GM23338 (cell line): ENCODE measurements around the gene KCNJ3. TPM values are rescaled to one million over a fixed set of nuclear protein-coding genes. Genes with fewer than 3 reads are reported as not detected.
A peak's percentile ranks its signal among the peaks of the same experiment; 100 is the strongest.

ENCODE experiments used
- ATAC-seq: fragments of 200-7000 bp; cut with Tn5 transposase; 3 replicates; pipeline ENCODE4 v1.9.1; 2020
- DNase-seq: peaks from one replicate; pipeline ENCODE4 v3.0.0-alpha.2; 2015; ENCODE audit warnings: low spot score
- H2AFZ ChIP-seq: fragments of 200-600 bp; sonication (generic); 2 replicates; pipeline ENCODE4 v1.8.0; 2016; ENCODE audit warnings: antibody characterized with exemption, mild to moderate bottlenecking, moderate library complexity
- H3F3A ChIP-seq: fragments of 200-600 bp; sonication (generic); replicated peaks from 2 replicates; pipeline ENCODE4 v1.8.0; 2017; ENCODE audit warnings: antibody characterized with exemption, mixed run types, low read depth
- H3K27ac ChIP-seq: fragments of 200-600 bp; sonication (generic); 2 replicates; pipeline ENCODE4 v1.6.1; 2016; ENCODE audit warnings: low read depth
- H3K27me3 ChIP-seq: fragments of 200-600 bp; sonication (generic); 2 replicates; pipeline ENCODE4 v1.8.0; 2016; ENCODE audit warnings: mild to moderate bottlenecking, mixed run types, moderate library complexity; ENCODE audit not compliant: insufficient read depth
- H3K36me3 ChIP-seq: fragments of 200-600 bp; sonication (generic); 2 replicates; pipeline ENCODE4 v1.8.0; 2016; ENCODE audit warnings: mild to moderate bottlenecking; ENCODE audit not compliant: insufficient read depth
- H3K4me1 ChIP-seq: fragments of 200-600 bp; sonication (generic); 2 replicates; pipeline ENCODE4 v1.8.0; 2016; ENCODE audit warnings: mild to moderate bottlenecking, moderate library complexity; ENCODE audit not compliant: insufficient read depth
- H3K4me2 ChIP-seq: fragments of 200-600 bp; sonication (generic); 2 replicates; pipeline ENCODE4 v1.7.1; 2017; ENCODE audit warnings: mixed run types
- H3K4me3 ChIP-seq: fragments of 200-600 bp; sonication (generic); 2 replicates; pipeline ENCODE4 v1.6.1; 2016; ENCODE audit warnings: mixed run types
- H3K79me2 ChIP-seq: fragments of 200-600 bp; sonication (generic); replicated peaks from 2 replicates; pipeline ENCODE4 v1.8.0; 2017; ENCODE audit warnings: mild to moderate bottlenecking; ENCODE audit not compliant: insufficient read depth
- H3K9me2 ChIP-seq: fragments of 200-600 bp; sonication (generic); 2 replicates; pipeline ENCODE4 v1.8.0; 2017; ENCODE audit not compliant: insufficient read depth
- H4K20me1 ChIP-seq: fragments of 200-600 bp; sonication (generic); replicated peaks from 2 replicates; pipeline ENCODE4 v1.8.0; 2017; ENCODE audit warnings: mild to moderate bottlenecking; ENCODE audit not compliant: insufficient read depth
- H3K27ac Mint-ChIP-seq: 2 replicates; pipeline ENCODE4 v1.8.0; 2020; ENCODE audit warnings: inconsistent platforms, mild to moderate bottlenecking, moderate library complexity, mixed read lengths
- H3K27me3 Mint-ChIP-seq: 3 replicates; pipeline ENCODE4 v1.8.0; 2022; ENCODE audit warnings: low read depth, mild to moderate bottlenecking, moderate library complexity, mixed read lengths, inconsistent platforms; ENCODE audit not compliant: insufficient read depth, poor library complexity
- H3K36me3 Mint-ChIP-seq: 3 replicates; pipeline ENCODE4 v1.8.0; 2021; ENCODE audit warnings: low read depth, mild to moderate bottlenecking, inconsistent platforms, moderate library complexity, mixed read lengths
- H3K4me1 Mint-ChIP-seq: 3 replicates; pipeline ENCODE4 v1.8.0; 2020; ENCODE audit warnings: mild to moderate bottlenecking, inconsistent platforms, mixed read lengths
- H3K4me3 Mint-ChIP-seq: 3 replicates; pipeline ENCODE4 v1.8.0; 2021; ENCODE audit warnings: moderate library complexity, mild to moderate bottlenecking, inconsistent platforms, mixed read lengths
- H3K9me3 Mint-ChIP-seq: 3 replicates; pipeline ENCODE4 v1.8.0; 2020; ENCODE audit warnings: moderate library complexity, mild to moderate bottlenecking, inconsistent platforms, mixed read lengths
- CREB1 ChIP-seq: fragments of 250-450 bp; sonication (Bioruptor Pico); IDR thresholded peaks from 2 replicates; pipeline ENCODE4 v1.5.0; 2020; ENCODE audit warnings: low read depth, mild to moderate bottlenecking, moderate library complexity
- CTCF ChIP-seq, 2 experiments: fragments of 200-600 bp in 1 of 2; sonication (generic) in 1 of 2; conservative IDR thresholded peaks; 2 replicates each; pipeline versions ENCODE4 v1.5.1 to v1.6.1; 2016 to 2017; ENCODE audit warnings: antibody characterized with exemption in 2 of 2, low read depth in 2 of 2, mild to moderate bottlenecking in 2 of 2, moderate library complexity in 1 of 2
- EZH2 ChIP-seq: fragments of 200-600 bp; sonication (generic); IDR thresholded peaks from one replicate; pipeline ENCODE4 v1.8.0; 2017; ENCODE audit warnings: antibody characterized with exemption, mild to moderate bottlenecking, low read depth; ENCODE audit not compliant: unreplicated experiment
- EZH2phosphoT487 ChIP-seq: fragments of 200-600 bp; sonication (generic); IDR thresholded peaks from one replicate; pipeline ENCODE4 v1.8.1; 2018; ENCODE audit warnings: antibody characterized with exemption; ENCODE audit not compliant: unreplicated experiment
- JUNB ChIP-seq: IDR thresholded peaks from one replicate; pipeline ENCODE4 v1.6.1; 2016; ENCODE audit warnings: antibody characterized with exemption; ENCODE audit not compliant: unreplicated experiment
- NANOG ChIP-seq: IDR thresholded peaks from 2 replicates; pipeline ENCODE4 v1.6.1; 2016; ENCODE audit warnings: antibody characterized with exemption, borderline replicate concordance
- POLR2AphosphoS5 ChIP-seq: IDR thresholded peaks from 2 replicates; pipeline ENCODE4 v1.6.1; 2016; ENCODE audit warnings: antibody characterized with exemption, low read depth
- STAT1 ChIP-seq: IDR thresholded peaks from one replicate; pipeline ENCODE4 v1.6.1; 2016; ENCODE audit warnings: antibody characterized with exemption; ENCODE audit not compliant: unreplicated experiment
- ZNF114 ChIP-seq: fragments of 250-450 bp; sonication (Bioruptor Pico); IDR thresholded peaks from 2 replicates; pipeline ENCODE4 v1.5.0; 2020; ENCODE audit warnings: mild to moderate bottlenecking, moderate library complexity
- ZNF331 ChIP-seq: fragments of 250-450 bp; sonication (Bioruptor Pico); IDR thresholded peaks from 2 replicates; pipeline ENCODE4 v1.5.0; 2020; ENCODE audit warnings: low read depth, mild to moderate bottlenecking, moderate library complexity
- ZNF462 ChIP-seq: fragments of 250-450 bp; sonication (Bioruptor Pico); IDR thresholded peaks from 2 replicates; pipeline ENCODE4 v1.5.0; 2020; ENCODE audit warnings: mild to moderate bottlenecking, moderate library complexity
- polyA plus RNA-seq: library from polyadenylated mRNA; unstranded; fragments of >200 nt; fragmentation: Nextera tagmentation; extraction: Ambion mirVana; gene quantifications from 2 replicates; pipeline ENCODE4 v1.2.1, GENCODE V29; 2016
- total RNA-seq: library from RNA; depleted of rRNA; stranded (reverse); fragments of >200 nt; shearing (Covaris generic); gene quantifications from 2 replicates; pipeline ENCODE4 v1.2.3, GENCODE V29; 2014
- TF ChIP-seq, protein P1 (sequence below): IDR thresholded peaks from one replicate; pipeline ENCODE4 v1.6.1; 2018; ENCODE audit warnings: antibody characterized with exemption; ENCODE audit not compliant: unreplicated experiment
- TF ChIP-seq, protein P2 (sequence below): IDR thresholded peaks from 2 replicates; pipeline ENCODE4 v1.6.1; 2016; ENCODE audit warnings: antibody characterized with exemption

KCNJ3 gene
- total and polyA plus RNA-seq, 2 experiments from 2014 or later: 0.05 to 0.28 TPM

GRCh38 chr2:154875999-154876398 is 177.5 kb downstream of the KCNJ3 start:
- Histone ChIP-seq H3F3A (no peaks in the 10 kb centered on the region), H3K79me2 (no peaks in the 10 kb centered on the region), H2AFZ (no peak overlapping the region), H3K9me2 (no peaks in the 10 kb centered on the region), H3K36me3 (no peaks in the 10 kb centered on the region), H3K4me3 (no peak overlapping the region), H3K4me1 (peaks cover 3% of the 10 kb centered on the region; the same call in 1 of the 2 replicates), H3K27me3 (no peaks in the 10 kb centered on the region), H3K4me2 (no peak overlapping the region), H3K27ac (no peak overlapping the region), H4K20me1 (no peaks in the 10 kb centered on the region)
- H3K36me3 Mint-ChIP-seq: no peaks in the 10 kb centered on the region
- H3K9me3 Mint-ChIP-seq: no peaks in the 10 kb centered on the region
- H3K27me3 Mint-ChIP-seq: peaks cover 2% of the 10 kb centered on the region
- peak overlapping the region; percentile 56; the same call in 1 of the 2 replicates for H3K27ac Mint-ChIP-seq
- H3K4me3 Mint-ChIP-seq: no peak overlapping the region
- no peak for DNase-seq
- peaks cover 9% of the 10 kb centered on the region for H3K4me1 Mint-ChIP-seq
- TF ChIP-seq ZNF462 (CRISPR knock-in tag): no peak
- TF ChIP-seq NANOG: no peak
- no peak for TF ChIP-seq EZH2phosphoT487
- TF ChIP-seq CREB1 (CRISPR knock-in tag): no peak
- no peak for TF ChIP-seq ZNF114 (CRISPR knock-in tag)
- TF ChIP-seq CTCF (conservative IDR thresholded peaks at IDR 0.05; ENCODE audit: low read depth in 2 of 2): no peak
- no peak for TF ChIP-seq STAT1
- TF ChIP-seq POLR2AphosphoS5: no peak
- TF ChIP-seq EZH2: no peak
- TF ChIP-seq, protein P1, sequence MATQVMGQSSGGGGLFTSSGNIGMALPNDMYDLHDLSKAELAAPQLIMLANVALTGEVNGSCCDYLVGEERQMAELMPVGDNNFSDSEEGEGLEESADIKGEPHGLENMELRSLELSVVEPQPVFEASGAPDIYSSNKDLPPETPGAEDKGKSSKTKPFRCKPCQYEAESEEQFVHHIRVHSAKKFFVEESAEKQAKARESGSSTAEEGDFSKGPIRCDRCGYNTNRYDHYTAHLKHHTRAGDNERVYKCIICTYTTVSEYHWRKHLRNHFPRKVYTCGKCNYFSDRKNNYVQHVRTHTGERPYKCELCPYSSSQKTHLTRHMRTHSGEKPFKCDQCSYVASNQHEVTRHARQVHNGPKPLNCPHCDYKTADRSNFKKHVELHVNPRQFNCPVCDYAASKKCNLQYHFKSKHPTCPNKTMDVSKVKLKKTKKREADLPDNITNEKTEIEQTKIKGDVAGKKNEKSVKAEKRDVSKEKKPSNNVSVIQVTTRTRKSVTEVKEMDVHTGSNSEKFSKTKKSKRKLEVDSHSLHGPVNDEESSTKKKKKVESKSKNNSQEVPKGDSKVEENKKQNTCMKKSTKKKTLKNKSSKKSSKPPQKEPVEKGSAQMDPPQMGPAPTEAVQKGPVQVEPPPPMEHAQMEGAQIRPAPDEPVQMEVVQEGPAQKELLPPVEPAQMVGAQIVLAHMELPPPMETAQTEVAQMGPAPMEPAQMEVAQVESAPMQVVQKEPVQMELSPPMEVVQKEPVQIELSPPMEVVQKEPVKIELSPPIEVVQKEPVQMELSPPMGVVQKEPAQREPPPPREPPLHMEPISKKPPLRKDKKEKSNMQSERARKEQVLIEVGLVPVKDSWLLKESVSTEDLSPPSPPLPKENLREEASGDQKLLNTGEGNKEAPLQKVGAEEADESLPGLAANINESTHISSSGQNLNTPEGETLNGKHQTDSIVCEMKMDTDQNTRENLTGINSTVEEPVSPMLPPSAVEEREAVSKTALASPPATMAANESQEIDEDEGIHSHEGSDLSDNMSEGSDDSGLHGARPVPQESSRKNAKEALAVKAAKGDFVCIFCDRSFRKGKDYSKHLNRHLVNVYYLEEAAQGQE: no peak
- no peak for TF ChIP-seq JUNB
- TF ChIP-seq, protein P2, sequence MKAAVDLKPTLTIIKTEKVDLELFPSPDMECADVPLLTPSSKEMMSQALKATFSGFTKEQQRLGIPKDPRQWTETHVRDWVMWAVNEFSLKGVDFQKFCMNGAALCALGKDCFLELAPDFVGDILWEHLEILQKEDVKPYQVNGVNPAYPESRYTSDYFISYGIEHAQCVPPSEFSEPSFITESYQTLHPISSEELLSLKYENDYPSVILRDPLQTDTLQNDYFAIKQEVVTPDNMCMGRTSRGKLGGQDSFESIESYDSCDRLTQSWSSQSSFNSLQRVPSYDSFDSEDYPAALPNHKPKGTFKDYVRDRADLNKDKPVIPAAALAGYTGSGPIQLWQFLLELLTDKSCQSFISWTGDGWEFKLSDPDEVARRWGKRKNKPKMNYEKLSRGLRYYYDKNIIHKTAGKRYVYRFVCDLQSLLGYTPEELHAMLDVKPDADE: no peak
- TF ChIP-seq ZNF331 (CRISPR knock-in tag): no peak
- ATAC-seq: no peak
